Memory B cell (primary cell): ENCODE measurements around the gene CLCN1.
A peak's percentile ranks its signal among the peaks of the same experiment; 100 is the strongest.

ENCODE experiments used
- ATAC-seq: fragments of 150-1000 bp; cut with Tn5 transposase; 2 replicates; pipeline ENCODE4 v1.10.0; 2021; ENCODE audit warnings: low read depth, mild to moderate bottlenecking, moderate library complexity
- DNase-seq, 2 donors: peaks; one replicate each; pipeline ENCODE4 v3.0.0; 2022; ENCODE audit warnings: low spot score in 2 of 2
- H3K27ac Mint-ChIP-seq: one replicate; pipeline ENCODE4 v1.8.0; 2022; ENCODE audit warnings: mild to moderate bottlenecking, moderate library complexity, mixed read lengths
- H3K27me3 Mint-ChIP-seq: one replicate; pipeline ENCODE4 v1.8.0; 2022; ENCODE audit warnings: mixed read lengths
- H3K36me3 Mint-ChIP-seq: one replicate; pipeline ENCODE4 v1.8.0; 2022; ENCODE audit warnings: mild to moderate bottlenecking, mixed read lengths
- H3K4me1 Mint-ChIP-seq: one replicate; pipeline ENCODE4 v1.8.0; 2022; ENCODE audit warnings: mixed read lengths
- H3K4me3 Mint-ChIP-seq: one replicate; pipeline ENCODE4 v1.8.0; 2022; ENCODE audit warnings: mild to moderate bottlenecking, moderate library complexity, mixed read lengths
- H3K9me3 Mint-ChIP-seq: one replicate; pipeline ENCODE4 v1.8.0; 2022; ENCODE audit warnings: mixed read lengths

Gene CLCN1

GRCh38 chr7:143334244-143334643, 18.3 kb downstream of the CLCN1 start:
- no peak overlapping the region for H3K4me3 Mint-ChIP-seq
- no peaks in the 10 kb centered on the region for H3K36me3 Mint-ChIP-seq
- peaks cover 5% of the 10 kb centered on the region for H3K4me1 Mint-ChIP-seq
- no peak for ATAC-seq
- H3K27me3 Mint-ChIP-seq = no peaks in the 10 kb centered on the region
- H3K27ac Mint-ChIP-seq = no peak overlapping the region
- no peaks in the 10 kb centered on the region for H3K9me3 Mint-ChIP-seq
- DNase-seq = no peak

GRCh38 chr7:143337216-143337615, 21.3 kb downstream of the CLCN1 start:
- Mint-ChIP-seq H3K9me3 (no peaks in the 10 kb centered on the region), H3K4me1 (peaks cover 7% of the 10 kb centered on the region), H3K36me3 (no peaks in the 10 kb centered on the region), H3K27ac (no peak overlapping the region), H3K27me3 (peaks cover 13% of the 10 kb centered on the region), H3K4me3 (no peak overlapping the region)
- DNase-seq (no peak), ATAC-seq (no peak)

- no peak overlapping the region for H3K27ac Mint-ChIP-seq
- no peak for DNase-seq
- no peaks in the 10 kb centered on the region for H3K9me3 Mint-ChIP-seq
- peaks cover 12% of the 10 kb centered on the region for H3K4me1 Mint-ChIP-seq
- peaks cover 23% of the 10 kb centered on the region for H3K27me3 Mint-ChIP-seq
- H3K4me3 Mint-ChIP-seq = no peak overlapping the region
- no peak for ATAC-seq
- H3K36me3 Mint-ChIP-seq = no peaks in the 10 kb centered on the region
Measured at GRCh38 chr7:143341842-143342241, 25.9 kb downstream of the CLCN1 start.

GRCh38 chr7:143343596-143343995, 27.7 kb downstream of the CLCN1 start:
- DNase-seq (no peak), ATAC-seq (no peak)
- no peak overlapping the region for H3K4me3 Mint-ChIP-seq
- peaks cover 28% of the 10 kb centered on the region for H3K27me3 Mint-ChIP-seq
- no peaks in the 10 kb centered on the region for H3K36me3 Mint-ChIP-seq
- no peak overlapping the region for H3K27ac Mint-ChIP-seq
- H3K4me1 Mint-ChIP-seq = peaks cover 9% of the 10 kb centered on the region
- H3K9me3 Mint-ChIP-seq = no peaks in the 10 kb centered on the region

GRCh38 chr7:143345428-143345900, 29.6 kb downstream of the CLCN1 start:
- Mint-ChIP-seq H3K4me3 (peak overlapping the region; percentile 76), H3K4me1 (peaks cover 5% of the 10 kb centered on the region), H3K9me3 (no peaks in the 10 kb centered on the region), H3K36me3 (no peaks in the 10 kb centered on the region), H3K27me3 (peaks cover 23% of the 10 kb centered on the region), H3K27ac (peak overlapping the region; percentile 15)
- DNase-seq = peak; percentile 38 to 39
- peak; percentile 98 for ATAC-seq

- Mint-ChIP-seq H3K9me3 (no peaks in the 10 kb centered on the region), H3K27me3 (peaks cover 23% of the 10 kb centered on the region), H3K4me1 (peaks cover 5% of the 10 kb centered on the region), H3K36me3 (no peaks in the 10 kb centered on the region), H3K4me3 (no peak overlapping the region), H3K27ac (no peak overlapping the region)
- DNase-seq (no peak), ATAC-seq (no peak)
Measured at GRCh38 chr7:143346018-143346417, 30.1 kb downstream of the CLCN1 start.

GRCh38 chr7:143347950-143348349, 32.0 kb downstream of the CLCN1 start:
- no peak overlapping the region for H3K27ac Mint-ChIP-seq
- no peaks in the 10 kb centered on the region for H3K36me3 Mint-ChIP-seq
- no peaks in the 10 kb centered on the region for H3K9me3 Mint-ChIP-seq
- peaks cover 28% of the 10 kb centered on the region for H3K27me3 Mint-ChIP-seq
- DNase-seq (no peak), ATAC-seq (no peak)
- peaks cover 5% of the 10 kb centered on the region for H3K4me1 Mint-ChIP-seq
- H3K4me3 Mint-ChIP-seq = no peak overlapping the region

GRCh38 chr7:143351060-143351459, 35.1 kb downstream of the CLCN1 start:
- DNase-seq (no peak), ATAC-seq (no peak)
- peaks cover 25% of the 10 kb centered on the region for H3K27me3 Mint-ChIP-seq

GRCh38 chr7:143351574-143351973, 35.7 kb downstream of the CLCN1 start:
- no peaks in the 10 kb centered on the region for H3K4me1 Mint-ChIP-seq
- peaks cover 24% of the 10 kb centered on the region for H3K27me3 Mint-ChIP-seq
- H3K36me3 Mint-ChIP-seq = no peaks in the 10 kb centered on the region
- no peak for DNase-seq
- H3K9me3 Mint-ChIP-seq = no peaks in the 10 kb centered on the region
- no peak for ATAC-seq
- H3K27ac Mint-ChIP-seq = no peak overlapping the region
- H3K4me3 Mint-ChIP-seq = no peak overlapping the region

More at GRCh38 chr7:143351060-143351459, 35.1 kb downstream of the CLCN1 start:
- Mint-ChIP-seq H3K4me3 (no peak overlapping the region), H3K9me3 (no peaks in the 10 kb centered on the region), H3K27ac (no peak overlapping the region), H3K4me1 (no peaks in the 10 kb centered on the region), H3K36me3 (no peaks in the 10 kb centered on the region)

- no peaks in the 10 kb centered on the region for H3K9me3 Mint-ChIP-seq
- H3K4me1 Mint-ChIP-seq = no peaks in the 10 kb centered on the region
- peaks cover 20% of the 10 kb centered on the region for H3K27me3 Mint-ChIP-seq
- H3K27ac Mint-ChIP-seq = no peak overlapping the region
- no peak overlapping the region for H3K4me3 Mint-ChIP-seq
- no peak for ATAC-seq
- H3K36me3 Mint-ChIP-seq = no peaks in the 10 kb centered on the region
- DNase-seq = no peak
Measured at GRCh38 chr7:143352531-143353002, 36.7 kb downstream of the CLCN1 start.

GRCh38 chr7:143354376-143354775, 38.5 kb downstream of the CLCN1 start:
- no peak overlapping the region for H3K4me3 Mint-ChIP-seq
- H3K4me1 Mint-ChIP-seq = no peaks in the 10 kb centered on the region
- H3K36me3 Mint-ChIP-seq = no peaks in the 10 kb centered on the region
- H3K27ac Mint-ChIP-seq = no peak overlapping the region
- H3K27me3 Mint-ChIP-seq = peaks cover 19% of the 10 kb centered on the region
- H3K9me3 Mint-ChIP-seq = no peaks in the 10 kb centered on the region
- DNase-seq (no peak), ATAC-seq (no peak)

GRCh38 chr7:143354965-143355364, 39.1 kb downstream of the CLCN1 start:
- Mint-ChIP-seq H3K27me3 (peaks cover 17% of the 10 kb centered on the region), H3K36me3 (no peaks in the 10 kb centered on the region), H3K4me1 (no peaks in the 10 kb centered on the region), H3K4me3 (no peak overlapping the region), H3K9me3 (no peaks in the 10 kb centered on the region), H3K27ac (no peak overlapping the region)
- no peak for ATAC-seq
- DNase-seq = no peak

GRCh38 chr7:143355450-143356385, 39.8 kb downstream of the CLCN1 start:
- no peak for DNase-seq
- H3K4me1 Mint-ChIP-seq = no peaks in the 10 kb centered on the region
- no peak for ATAC-seq
- H3K4me3 Mint-ChIP-seq = no peak overlapping the region
- H3K27ac Mint-ChIP-seq = no peak overlapping the region
- H3K36me3 Mint-ChIP-seq = no peaks in the 10 kb centered on the region
- H3K9me3 Mint-ChIP-seq = no peaks in the 10 kb centered on the region
- peaks cover 19% of the 10 kb centered on the region for H3K27me3 Mint-ChIP-seq

GRCh38 chr7:143356414-143357050, 40.6 kb downstream of the CLCN1 start:
- H3K9me3 Mint-ChIP-seq = no peaks in the 10 kb centered on the region
- H3K27ac Mint-ChIP-seq = no peak overlapping the region
- no peak overlapping the region for H3K4me3 Mint-ChIP-seq
- ATAC-seq = no peak
- H3K27me3 Mint-ChIP-seq = peaks cover 17% of the 10 kb centered on the region
- DNase-seq = no peak
- no peaks in the 10 kb centered on the region for H3K4me1 Mint-ChIP-seq
- H3K36me3 Mint-ChIP-seq = no peaks in the 10 kb centered on the region
